Suppressor macrophage treated with lipopolysaccharide for 1 hour (primary cell): Measurements from ENCODE around the gene SRGAP3.
"Not testable (repeated sequence)": the region's sequence is repeated elsewhere in the genome, so short reads cannot be mapped to it uniquely, and the experiment has no call there.

Experiments
- DNase-seq, 3 donors: peaks; one replicate each; pipeline ENCODE4 v3.0.0-alpha.2; 2020 to 2022

The SRGAP3 gene

GRCh38 chr3:9110316-9110715 lies 139.1 kb downstream of the SRGAP3 start:
- DNase-seq = no peak

- DNase-seq = peak; percentile 65 to 73 (median 68)
Measured at GRCh38 chr3:9109568-9109914, 139.9 kb downstream of the SRGAP3 start.

- no peak for DNase-seq
Measured at GRCh38 chr3:9108876-9109567, 140.4 kb downstream of the SRGAP3 start.

- DNase-seq = no peak
Measured at GRCh38 chr3:9107738-9108137, 141.7 kb downstream of the SRGAP3 start.

- no peak for DNase-seq
Measured at GRCh38 chr3:9105421-9105820, 144.0 kb downstream of the SRGAP3 start.

- no peak for DNase-seq
Measured at GRCh38 chr3:9104121-9104520, 145.3 kb downstream of the SRGAP3 start.

GRCh38 chr3:9102240-9102981 lies 147.0 kb downstream of the SRGAP3 start:
- DNase-seq = no peak

DNA sequence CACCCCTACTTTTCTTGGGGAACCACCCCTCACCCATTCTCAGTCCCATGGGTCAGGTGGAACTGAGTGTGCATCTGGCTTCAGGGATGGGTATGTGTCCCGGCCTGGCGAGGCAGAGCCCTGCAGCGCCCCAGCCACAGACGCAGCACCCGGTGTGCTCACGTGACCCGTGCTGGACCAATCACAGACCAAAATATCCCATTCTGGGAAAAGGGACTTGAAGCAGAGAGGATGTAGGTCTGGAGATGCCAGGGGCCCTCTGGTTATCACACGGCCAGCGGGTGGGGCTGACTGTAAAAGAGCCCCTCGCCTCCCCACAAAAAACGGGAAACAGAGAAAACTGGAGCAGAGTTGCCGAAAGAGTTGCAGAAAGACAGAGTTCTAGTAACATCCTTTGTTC lies 148.2 kb downstream of the SRGAP3 start:
- peak in 2 of 3 donors; percentile 20 to 41 for DNase-seq

DNA sequence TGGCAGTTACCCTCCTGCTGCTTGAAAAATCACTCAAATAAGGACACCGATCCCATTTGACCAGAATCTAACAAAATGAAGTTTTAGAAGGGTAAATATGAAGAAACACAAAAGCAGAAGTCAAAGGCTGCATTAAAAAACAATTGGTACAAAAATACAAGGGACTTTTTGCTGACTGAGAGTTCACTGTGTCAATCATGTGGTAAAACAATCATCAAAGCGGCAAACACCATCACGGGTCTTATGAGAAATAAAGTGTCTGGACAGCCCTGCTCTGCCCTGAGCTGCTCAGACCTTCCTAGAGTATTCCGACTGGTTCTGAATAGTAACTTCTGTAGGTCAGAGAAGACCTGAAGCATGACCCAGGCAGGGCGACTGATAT lies 148.9 kb downstream of the SRGAP3 start:
- peak; percentile 79 to 89 (median 88) for DNase-seq

GRCh38 chr3:9099702-9100512 lies 149.5 kb downstream of the SRGAP3 start:
- DNase-seq = peak in 1 of 3 donors; percentile 25

DNA sequence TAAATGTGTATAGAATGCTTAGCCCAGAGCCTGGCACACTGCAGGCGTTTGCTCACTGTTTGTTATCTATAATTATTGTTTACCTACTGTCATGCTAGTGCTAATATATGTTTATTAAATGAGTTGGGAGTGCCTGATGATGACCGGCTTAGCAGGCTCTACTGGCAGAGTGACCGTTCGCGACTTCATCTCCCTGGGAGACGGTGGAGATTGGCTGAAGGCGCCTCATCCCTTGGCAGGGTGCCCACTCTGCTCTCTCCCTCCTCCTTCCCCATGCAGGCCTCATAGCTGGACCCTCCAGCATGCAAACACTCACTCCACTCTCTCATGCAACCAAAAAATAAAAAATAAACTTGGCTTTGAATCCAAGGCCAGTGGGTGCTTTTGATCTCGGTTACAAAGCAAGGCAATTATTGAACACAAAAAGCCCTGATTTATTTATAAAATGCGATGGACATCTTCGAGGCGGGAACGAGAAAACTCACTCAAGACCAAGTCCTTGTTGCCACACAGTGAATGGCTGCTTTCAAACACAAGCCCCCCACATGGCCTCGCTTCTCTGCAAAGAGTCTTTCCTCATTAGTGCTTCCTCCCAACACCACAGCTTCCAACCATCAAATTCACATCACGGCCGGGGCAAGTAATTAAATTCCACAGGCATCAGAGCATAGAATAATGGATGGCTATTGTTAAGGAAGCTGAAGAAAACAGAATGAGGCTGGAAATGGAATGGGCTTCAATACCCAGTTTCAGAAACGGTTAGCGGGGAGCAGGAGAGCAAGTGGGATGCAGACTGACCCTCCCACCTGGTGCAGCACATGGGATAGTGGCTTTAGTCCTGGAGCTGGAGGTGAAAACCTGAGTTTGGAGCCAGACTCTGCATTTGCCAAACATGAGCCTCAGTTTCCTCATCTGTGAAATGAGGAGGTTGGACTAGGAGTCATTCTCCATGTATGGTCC lies 150.4 kb downstream of the SRGAP3 start:
- DNase-seq = no peak

DNA sequence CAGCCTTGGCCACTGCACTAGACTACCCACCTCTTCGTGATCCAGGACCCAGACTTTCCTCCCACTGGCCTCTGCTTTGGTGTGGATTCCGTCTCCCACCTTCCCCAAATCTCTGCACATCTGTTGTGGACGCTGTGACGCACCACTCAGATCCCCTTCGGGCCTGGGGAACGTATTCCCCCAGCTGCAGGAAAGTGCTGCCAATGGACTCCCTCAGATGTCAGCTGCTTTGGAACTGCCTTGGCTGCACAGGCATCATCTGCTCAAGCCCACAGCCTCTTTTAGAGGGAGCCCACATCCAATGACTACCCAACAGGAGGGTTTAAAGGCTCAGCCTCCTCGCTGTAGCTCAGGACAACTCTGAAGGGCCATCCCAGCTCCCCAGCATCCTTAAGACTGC lies 152.0 kb downstream of the SRGAP3 start:
- no peak for DNase-seq

GRCh38 chr3:9091486-9092235 lies 157.8 kb downstream of the SRGAP3 start:
- DNase-seq = no peak

GRCh38 chr3:9088441-9089353 lies 160.7 kb downstream of the SRGAP3 start:
- DNase-seq = peak in 1 of 3 donors; percentile 48

GRCh38 chr3:9087831-9088413 lies 161.5 kb downstream of the SRGAP3 start:
- DNase-seq = peak; percentile 76 to 87 (median 78)

- DNase-seq = not testable (repeated sequence)
Measured at GRCh38 chr3:9085428-9085827, 164.0 kb downstream of the SRGAP3 start.

DNA sequence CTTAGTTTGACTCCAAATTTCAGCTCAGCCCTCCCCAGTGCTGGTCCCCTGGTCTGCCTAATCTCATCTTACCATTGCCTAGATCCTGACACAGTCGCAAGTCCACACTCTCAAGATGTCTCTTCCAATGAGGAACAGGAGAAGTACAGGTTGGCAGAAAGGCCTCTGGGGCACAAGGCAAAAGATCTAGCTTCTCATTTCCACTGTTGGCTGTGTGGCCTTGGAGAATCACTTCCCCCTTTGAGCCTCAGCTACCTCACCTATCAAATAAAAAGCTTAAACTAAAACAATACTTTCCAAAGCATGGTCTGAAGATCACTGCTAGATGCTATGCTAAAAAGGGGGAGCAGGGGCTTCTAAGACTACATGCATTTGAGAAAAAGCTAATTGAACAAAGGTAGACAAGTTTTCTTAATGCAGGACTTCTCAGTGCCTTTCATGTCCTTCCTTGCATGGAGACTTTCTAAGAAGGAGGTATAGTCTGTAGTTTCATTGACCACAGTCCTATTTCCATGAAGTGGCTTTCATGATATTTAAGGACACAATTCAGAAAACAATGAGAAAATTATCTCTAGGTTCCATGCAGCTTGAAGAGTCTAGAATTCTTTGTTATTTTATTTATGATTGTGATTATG lies 168.1 kb downstream of the SRGAP3 start:
- peak; percentile 37 to 51 (median 40) for DNase-seq

DNA sequence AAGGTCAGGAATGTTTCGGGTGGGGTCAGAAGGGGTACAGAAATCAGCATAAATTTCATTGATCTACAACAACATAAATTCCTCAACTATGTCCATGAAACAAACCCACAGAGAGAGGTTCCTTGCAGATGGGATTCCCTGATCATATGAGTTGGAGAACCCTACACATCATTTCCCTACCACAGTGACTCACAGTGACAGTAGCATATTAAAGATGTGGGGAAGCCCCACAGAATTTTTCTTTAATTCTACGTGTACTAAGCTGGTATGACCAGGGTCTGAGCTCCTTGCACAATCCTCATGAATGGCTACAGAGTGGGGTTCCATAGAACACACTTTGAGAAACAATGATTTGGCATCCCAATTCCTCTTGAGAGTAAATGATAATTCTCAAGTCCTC lies 169.3 kb downstream of the SRGAP3 start:
- peak; percentile 80 to 96 (median 90) for DNase-seq

DNA sequence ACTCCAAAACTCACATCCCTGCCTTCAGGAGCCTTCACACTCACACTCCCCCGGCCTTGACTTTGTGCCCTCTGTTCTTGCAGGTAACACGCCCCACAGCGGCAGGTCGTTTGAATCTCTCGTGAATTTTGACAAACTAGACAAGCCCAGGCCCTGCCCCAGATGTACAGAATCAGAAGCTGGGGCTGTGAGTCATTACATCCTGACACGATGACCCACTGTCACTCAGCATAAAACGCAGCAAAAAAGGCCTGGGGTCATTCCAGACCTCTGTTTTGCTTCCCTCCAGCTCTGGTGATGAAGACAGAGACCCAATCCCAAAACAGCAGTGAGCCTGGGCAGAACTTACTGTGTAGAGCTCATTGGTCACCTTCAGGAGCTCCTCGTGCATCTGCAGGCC lies 169.8 kb downstream of the SRGAP3 start:
- peak; percentile 74 to 87 (median 79) for DNase-seq
